ENCODE measurements around the gene SLC38A2.

- TF ChIP-seq, protein P1, sequence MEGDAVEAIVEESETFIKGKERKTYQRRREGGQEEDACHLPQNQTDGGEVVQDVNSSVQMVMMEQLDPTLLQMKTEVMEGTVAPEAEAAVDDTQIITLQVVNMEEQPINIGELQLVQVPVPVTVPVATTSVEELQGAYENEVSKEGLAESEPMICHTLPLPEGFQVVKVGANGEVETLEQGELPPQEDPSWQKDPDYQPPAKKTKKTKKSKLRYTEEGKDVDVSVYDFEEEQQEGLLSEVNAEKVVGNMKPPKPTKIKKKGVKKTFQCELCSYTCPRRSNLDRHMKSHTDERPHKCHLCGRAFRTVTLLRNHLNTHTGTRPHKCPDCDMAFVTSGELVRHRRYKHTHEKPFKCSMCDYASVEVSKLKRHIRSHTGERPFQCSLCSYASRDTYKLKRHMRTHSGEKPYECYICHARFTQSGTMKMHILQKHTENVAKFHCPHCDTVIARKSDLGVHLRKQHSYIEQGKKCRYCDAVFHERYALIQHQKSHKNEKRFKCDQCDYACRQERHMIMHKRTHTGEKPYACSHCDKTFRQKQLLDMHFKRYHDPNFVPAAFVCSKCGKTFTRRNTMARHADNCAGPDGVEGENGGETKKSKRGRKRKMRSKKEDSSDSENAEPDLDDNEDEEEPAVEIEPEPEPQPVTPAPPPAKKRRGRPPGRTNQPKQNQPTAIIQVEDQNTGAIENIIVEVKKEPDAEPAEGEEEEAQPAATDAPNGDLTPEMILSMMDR (IDR thresholded peaks at IDR 0.05): no peak
- TF ChIP-seq, protein P2, sequence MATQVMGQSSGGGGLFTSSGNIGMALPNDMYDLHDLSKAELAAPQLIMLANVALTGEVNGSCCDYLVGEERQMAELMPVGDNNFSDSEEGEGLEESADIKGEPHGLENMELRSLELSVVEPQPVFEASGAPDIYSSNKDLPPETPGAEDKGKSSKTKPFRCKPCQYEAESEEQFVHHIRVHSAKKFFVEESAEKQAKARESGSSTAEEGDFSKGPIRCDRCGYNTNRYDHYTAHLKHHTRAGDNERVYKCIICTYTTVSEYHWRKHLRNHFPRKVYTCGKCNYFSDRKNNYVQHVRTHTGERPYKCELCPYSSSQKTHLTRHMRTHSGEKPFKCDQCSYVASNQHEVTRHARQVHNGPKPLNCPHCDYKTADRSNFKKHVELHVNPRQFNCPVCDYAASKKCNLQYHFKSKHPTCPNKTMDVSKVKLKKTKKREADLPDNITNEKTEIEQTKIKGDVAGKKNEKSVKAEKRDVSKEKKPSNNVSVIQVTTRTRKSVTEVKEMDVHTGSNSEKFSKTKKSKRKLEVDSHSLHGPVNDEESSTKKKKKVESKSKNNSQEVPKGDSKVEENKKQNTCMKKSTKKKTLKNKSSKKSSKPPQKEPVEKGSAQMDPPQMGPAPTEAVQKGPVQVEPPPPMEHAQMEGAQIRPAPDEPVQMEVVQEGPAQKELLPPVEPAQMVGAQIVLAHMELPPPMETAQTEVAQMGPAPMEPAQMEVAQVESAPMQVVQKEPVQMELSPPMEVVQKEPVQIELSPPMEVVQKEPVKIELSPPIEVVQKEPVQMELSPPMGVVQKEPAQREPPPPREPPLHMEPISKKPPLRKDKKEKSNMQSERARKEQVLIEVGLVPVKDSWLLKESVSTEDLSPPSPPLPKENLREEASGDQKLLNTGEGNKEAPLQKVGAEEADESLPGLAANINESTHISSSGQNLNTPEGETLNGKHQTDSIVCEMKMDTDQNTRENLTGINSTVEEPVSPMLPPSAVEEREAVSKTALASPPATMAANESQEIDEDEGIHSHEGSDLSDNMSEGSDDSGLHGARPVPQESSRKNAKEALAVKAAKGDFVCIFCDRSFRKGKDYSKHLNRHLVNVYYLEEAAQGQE (IDR thresholded peaks at IDR 0.05; ENCODE audit: insufficient read depth in 1 of 2, low read depth in 2 of 2, low read length in 1 of 2): no peak
These were observed 7.6 kb upstream of the SLC38A2 start for GRCh38 chr12:46380022-46380796.
